Suppressor macrophage treated with lipopolysaccharide for 4 hours (primary cell): ENCODE measurements around the gene WWOX.
"Not testable (repeated sequence)": the region's sequence is repeated elsewhere in the genome, so short reads cannot be mapped to it uniquely, and the experiment has no call there.

Experiments
- DNase-seq: peaks from one replicate; pipeline ENCODE4 v3.0.0-alpha.2; 2020

Gene WWOX

DNA sequence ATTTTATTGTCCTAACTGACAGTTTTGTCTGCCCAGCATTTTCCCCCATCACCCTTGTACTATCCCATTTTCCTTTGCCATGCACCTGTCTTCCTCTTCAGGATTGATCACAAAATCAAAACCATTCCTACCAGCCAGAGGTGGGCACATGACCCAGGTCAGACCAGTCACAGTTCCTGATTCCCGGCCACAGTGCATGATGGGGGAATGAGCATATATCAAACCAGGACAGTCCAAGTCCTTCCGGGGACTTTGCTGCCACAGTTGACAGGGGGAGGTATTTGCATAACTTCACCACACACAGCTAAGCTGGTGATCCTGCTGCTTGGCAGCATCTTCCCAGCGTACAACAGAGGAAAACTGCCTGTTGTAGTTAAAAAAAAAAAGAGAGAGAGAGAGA is 493.9 kb downstream of the WWOX start:
- no peak for DNase-seq

DNA sequence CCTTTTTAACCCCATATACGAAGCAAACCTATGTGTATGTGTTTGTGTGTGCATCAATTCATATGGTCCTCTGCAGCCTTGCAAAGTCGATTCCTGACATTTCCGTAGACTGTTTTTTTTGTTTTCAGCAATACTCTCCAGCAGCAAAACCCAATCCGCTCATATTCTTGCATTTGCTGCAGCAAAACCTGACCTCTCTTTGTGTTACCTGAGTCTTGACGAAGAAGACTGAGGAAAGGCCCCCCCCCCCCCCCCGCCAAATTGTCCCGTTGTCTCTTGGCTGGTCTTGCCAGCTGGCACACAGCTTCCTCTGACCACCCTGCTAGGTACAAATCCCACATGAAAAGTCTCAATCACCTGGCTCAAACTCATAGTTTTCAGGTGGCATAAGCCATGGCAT is 494.7 kb downstream of the WWOX start:
- DNase-seq: no peak

DNA sequence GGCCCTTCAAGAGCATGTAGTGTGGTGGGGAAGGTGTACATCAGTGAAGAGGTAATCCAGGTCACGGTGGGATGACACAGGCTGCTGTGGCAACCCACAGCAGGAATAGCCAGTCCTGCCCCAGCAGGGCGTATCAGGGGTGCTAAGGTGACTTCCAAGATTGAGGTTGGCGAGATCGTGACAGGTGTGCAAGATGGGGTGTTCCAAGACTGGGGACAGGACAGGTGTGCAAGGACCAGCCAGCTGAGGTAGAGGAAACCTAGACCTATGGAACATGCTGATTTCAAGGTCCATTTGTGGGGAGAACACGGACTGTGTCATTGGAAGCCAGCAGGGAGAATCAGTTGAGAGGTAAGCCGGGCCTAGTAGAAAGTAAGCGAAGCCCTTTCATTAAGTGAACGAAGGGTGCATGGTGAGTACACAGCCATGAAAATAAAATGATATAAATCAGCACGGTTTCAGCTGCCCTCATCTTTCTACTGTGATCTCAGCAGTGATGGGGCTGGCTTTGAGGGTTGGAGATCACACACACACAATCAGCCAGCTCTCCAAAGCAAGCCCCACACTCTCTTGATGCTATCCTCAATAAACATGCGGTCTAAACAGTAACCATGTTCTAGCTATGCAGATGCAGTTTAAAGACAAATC is 497.0 kb downstream of the WWOX start:
- no peak for DNase-seq

DNA sequence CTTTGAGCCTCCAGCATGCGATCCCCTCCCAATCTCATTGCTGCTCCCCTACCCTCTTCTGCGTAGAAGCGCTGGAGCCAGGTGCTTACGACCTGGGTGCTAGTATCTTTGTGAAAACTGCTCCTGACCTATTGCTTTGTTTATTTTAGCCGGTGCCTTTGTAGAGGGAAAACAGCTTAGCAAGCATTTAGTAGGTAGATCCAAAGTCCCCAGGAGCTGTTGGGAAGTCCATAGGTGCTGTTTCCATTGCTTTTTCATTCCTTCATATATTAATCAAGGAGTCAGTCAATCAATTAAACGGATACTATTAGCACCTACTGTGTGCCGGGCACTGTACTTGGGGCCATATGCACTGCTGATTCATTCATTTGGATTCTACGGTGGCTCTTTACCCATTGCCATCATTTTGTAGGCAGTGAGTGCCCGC is 497.6 kb downstream of the WWOX start:
- DNase-seq: no peak

DNA sequence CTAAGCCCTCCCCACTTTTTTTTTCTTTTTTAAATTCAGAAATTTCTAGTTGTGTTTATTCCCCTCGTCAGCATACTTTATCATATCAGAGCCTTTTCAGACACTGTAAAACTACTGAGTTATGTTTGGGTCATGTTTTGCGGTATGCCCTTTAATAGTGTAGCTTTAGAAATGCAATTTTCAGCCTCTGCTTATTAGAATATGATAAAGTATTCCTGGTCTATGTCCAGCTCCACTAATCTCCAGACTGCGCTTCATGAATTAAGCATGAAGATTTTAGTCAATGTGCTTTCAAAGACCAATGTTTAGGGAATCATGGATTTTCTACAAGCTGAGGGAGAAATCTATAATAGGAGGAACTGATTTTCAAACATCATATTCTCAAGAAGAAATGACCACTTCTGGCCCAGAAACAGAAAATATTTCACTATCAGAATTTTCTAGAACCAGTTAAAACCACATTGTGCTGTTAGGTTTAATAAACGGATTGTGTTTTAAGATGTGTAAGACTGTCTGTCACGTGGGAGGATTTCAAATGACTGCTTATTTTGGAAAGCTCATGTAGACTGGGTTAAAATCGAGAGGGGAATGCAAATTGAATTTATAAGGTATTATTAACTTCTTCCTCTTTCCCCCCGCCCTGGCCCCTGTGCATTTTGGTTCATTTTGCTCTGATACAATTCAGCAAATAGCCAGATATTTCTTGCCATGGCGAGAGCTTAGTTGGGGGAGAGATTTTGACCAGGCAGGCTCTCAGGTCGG is 498.5 kb downstream of the WWOX start:
- DNase-seq: no peak

DNA sequence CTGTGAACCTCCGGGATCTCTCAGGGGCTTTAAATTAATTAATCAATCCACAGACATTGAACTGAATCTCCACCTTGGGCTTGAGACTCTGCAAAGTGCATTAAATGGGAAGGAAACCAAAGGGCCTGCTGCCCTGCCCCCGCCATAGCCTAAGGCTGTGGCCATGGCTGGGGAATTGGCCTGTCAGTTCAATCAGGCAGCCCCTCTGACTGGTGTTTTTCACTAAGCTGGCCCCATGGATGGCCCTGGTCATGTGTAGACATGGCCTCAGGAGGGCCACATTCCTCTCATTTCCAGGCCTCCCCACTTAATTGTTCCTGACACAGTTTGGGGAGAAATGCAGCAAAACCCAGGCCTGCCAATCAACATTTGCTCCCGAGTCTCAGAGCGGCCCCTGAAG is 499.8 kb downstream of the WWOX start:
- no peak for DNase-seq

DNA sequence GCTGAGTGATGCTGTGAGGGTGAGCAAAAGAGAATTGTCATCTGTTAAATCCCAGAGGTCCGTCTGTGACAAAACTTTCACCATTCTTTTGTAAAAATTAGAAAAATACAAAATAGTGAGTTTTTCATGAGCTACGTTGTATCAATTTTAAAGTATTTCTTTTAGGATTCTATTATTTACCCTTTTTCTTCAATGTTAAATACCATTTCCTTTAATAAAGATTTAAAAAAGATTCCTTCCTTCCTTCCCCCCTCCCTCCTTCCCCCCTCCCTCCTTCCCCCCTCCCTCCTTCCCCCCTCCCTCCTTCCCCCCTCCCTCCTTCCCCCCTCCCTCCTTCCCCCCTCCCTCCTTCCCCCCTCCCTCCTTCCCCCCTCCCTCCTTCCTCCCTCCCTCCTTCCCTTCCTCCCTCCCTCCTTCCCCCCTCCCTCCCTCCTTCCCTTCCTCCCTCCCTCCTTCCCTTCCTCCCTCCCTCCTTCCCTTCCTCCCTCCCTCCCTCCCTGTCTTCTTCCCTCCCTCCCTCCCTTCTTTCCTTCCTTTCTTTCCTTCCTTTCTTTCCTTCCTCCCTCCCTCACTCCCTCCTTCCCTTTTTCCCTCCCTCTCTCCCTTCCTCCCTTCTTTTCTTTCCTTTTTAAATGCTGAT is 505.1 kb downstream of the WWOX start:
- DNase-seq: not testable (repeated sequence)

DNA sequence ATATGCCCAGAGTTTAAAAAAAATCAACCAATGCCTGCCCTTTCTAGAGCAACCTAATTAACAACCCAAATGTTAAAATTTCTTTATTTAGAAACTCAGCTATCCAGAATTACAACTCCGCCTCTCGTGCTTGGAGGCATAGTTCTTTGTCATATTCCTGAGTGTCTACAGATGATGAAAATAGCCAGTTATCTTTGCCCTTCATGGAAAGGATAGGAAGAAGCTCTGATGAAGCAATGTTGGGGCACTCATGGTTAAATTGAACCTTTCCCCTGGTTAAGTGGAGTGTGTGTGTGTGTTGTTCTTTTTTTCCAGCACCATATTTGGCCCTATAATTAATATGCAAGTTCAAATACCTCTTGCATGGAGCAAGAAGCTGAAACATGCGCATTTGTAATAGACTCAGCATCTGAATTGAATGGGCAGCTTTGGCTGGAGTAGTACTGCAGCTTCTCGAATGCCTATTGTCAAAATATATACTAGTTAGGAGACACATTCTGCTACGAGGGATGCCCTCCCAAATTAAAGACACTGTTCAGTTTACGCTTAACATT is 506.2 kb downstream of the WWOX start:
- DNase-seq: no peak

DNA sequence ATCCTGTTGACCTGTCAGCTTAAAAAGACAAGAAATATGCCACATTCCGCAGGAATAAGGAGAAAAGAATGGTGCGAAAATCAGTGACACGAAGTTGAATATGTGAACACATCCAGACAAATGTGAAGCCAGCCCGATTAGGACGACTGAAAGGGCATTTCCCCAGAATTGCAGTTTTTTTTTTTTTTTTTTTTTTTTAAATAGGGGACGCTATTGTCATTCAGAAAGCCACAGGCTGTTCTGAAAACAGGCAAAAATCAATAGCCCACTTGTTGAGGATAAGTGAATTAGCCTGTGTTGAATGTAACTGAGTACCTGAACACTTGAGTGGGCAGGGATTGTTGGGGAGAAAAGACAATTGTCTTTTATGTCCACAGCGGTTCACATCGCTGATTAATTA is 507.1 kb downstream of the WWOX start:
- DNase-seq: no peak

DNA sequence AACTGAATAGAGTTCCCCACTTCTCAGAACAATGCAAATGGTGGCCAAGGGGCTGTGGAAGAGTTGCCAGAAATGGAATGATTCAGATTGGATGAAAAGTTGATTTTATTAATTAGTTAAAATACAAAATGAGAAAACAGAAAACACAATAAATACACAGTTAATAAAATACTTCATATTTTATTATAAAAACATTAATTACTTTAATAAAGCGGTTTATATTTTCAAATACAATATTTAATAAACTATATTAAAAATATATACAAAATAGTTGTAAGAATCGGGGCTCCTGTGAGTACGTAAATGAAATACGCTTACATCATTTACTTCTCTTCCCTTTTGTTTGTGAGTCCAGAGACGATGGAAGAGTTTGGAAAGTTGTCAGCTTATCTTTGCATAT is 507.6 kb downstream of the WWOX start:
- DNase-seq: no peak

DNA sequence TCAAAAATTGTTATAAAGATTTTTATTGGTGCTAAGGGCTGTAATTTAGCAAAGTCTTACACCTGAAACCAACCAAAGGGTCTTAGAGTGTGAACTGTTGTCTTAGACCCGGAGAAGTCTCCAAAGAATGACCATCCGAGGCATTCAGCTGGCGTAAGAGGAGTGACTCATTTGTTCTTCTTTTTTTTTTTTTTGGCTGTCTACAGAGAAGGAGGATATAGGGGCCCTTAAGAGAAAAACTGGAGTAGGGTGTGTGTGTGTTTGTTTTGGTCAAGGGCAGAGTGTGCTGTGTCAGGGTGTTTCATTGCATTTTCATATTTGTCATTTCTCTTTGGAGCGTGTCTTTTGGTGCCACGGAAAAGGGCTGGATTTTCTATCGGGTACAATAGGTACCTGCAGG is 508.0 kb downstream of the WWOX start:
- peak; percentile 13 for DNase-seq

DNA sequence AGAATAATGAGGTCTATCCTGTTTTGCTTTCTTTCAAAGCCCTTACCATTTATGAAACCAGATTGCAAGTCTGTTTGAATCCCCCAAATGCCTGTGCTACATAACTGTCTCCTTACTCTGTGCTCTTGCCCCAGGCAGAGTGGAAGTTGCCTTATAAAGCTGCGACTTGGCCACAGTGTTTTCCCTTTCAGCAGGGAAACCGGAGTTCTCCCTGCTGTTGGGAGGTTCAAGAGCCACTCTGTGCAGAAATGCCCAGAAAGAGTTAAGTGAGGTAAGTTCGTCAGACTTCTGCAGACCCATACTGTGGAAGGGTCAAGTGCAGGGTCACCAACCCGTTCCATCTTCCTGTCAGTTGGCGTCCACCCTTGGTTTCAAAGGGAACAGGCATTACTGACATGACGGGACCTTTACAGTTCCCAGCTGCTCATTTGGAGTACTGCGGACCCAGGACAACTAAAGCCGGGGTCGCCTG is 508.9 kb downstream of the WWOX start:
- DNase-seq: no peak

DNA sequence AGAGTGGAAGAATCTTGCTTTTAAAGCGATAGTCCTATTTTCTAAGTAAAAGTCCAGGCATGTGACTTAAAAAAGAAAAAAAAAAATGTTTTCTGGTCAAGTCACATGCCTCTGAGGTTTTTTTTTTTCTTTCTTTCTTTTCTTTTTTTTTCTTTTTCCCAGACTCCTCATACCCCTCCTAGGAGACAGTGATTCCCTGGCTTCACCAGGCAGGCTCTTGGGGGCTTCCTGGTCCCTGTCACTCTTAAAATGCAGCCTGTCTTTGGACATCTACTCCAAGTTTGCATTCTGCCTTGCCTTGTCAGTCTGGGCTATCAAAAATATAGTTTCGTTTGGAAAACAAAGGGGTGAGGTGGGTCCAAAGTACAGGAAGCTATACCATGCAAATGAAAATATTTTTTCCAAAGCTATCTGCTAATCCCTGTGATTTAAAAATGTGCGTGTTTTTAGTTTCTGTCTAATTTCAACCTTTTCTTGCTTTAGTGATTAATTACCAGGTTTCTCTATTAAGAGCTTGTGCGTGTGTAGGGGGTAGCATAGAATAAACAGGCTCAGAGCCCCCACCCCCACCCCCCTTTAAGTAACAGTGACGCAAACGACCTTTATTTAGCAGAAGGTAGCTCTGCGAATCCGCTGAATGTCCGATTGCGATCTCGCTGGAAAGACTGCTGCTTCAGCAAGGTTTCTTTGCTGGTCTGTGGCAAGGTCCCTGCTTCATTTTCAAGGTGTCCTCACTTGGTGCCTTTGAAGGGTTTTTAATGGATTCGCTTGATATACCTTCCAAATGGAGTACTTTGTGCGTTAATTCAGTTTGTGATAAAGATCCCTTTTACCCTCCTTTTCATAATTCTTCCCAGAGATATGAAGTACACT is 510.2 kb downstream of the WWOX start:
- DNase-seq: no peak

DNA sequence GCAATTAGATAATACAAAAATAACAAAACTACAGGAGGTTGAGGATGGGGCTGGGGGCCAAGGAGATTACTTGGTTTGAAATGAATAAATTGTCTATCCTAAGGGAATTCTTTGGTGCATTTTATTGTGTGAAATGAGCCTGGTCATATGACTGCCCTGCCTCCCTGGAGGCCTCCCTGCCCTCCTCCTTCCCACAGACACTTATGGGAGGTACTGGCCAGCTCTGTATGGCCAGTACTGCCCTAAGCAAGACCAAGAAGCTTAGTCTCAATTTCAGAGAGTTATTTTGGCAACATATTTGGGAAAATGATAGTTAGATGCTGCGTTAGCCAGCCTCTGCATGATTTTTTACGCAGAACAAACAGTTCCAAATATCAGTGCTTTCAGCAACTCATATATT is 511.9 kb downstream of the WWOX start:
- no peak for DNase-seq

DNA sequence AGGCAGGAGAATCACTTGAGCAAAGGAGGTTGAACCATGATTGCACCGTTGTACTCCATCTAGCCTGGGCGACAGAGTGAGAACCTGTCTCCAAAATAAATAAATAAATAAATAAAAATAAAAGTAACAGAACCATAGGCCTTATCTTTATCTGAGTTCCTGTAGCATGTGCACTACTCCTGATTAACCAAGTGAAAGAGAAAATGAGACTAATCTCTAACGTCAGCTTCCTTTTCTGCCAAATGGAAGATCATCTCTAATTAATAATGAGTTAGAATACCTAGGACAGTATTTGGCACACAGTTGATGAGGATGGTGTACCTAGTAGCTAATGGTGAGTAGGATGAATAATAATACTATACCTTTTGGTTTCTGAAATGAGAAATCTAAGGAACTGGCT is 520.4 kb downstream of the WWOX start:
- DNase-seq: no peak

DNA sequence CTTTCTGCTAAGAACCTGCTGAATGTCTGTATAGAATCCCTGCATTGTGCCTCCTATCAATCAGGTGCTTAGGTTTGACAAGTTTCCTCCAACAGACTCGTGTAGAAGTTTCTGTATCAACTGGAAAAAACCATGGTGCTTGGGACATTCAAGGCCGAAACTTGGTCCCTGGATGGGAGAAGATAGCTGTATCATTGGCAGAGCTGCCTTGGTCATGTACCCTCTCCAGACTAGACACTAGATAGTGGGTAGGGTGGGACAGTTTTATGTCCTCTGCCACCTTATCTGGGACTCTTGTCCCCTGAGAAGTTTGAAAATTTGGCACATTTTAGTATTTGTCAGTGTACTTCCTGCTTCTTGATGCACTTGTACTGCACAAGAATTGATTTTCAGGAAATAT is 520.8 kb downstream of the WWOX start:
- DNase-seq: no peak

DNA sequence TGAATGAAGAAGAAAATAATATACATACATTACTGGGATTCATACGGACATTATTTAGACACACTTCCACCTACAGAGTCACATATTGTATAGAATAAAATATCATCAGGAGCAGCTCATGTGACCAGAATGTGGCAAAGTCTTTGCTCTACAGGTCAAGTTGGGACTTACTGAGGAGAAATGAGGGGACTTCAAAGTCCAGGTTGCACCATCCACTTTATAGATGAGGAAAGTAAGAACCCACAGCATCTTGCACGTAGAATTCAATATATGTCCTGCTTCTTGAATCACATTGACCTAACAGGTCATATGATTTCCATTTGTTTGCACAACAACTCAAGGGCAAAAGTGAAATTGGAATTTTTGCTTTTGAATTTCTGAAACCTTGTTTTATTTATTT is 524.3 kb downstream of the WWOX start:
- no peak for DNase-seq

DNA sequence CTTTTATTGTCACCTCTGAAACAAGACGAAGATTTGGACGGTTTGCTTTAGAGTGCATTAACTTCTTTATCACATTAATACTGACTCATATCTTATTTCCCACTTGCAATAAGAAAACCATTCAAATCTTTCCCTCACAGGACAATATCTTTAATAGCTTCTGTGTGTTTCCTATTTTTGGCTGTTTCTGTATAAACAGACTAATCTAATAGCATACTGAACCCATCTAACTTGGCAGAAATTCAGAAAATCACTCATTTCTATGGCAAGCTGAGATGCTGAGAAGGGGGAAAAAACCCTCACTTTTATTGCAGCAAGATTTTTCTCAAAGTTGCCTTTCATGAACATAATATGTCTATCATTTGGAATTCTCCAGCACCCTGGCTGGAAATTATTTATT is 524.9 kb downstream of the WWOX start:
- DNase-seq: no peak

DNA sequence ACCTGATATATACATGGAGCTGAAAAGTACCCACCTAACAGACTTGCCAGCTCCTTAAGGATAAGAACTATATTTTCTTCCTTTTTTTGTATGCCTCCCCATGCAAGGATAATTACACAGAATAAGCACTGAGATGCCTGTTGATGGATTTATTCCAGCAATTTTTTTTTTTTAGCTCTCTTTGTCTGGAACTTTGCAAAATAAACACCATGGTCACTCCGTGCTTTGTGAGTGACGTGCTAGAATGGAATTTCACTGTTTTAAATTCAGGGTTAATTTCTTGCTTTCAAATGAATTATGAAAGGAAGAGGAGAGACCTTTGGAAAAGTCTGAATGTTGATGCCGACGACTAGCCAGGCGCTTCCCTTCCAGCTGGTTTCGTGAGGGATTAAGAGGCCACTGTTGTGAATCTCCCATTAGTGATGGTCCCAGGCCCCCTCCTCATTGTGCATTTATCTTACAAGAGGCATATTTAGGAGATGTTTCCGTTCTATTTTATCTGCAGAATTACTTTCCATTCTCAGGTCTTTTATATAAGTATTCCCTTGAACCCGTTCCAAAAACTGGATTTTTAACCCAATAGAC is 529.1 kb downstream of the WWOX start:
- DNase-seq: no peak

DNA sequence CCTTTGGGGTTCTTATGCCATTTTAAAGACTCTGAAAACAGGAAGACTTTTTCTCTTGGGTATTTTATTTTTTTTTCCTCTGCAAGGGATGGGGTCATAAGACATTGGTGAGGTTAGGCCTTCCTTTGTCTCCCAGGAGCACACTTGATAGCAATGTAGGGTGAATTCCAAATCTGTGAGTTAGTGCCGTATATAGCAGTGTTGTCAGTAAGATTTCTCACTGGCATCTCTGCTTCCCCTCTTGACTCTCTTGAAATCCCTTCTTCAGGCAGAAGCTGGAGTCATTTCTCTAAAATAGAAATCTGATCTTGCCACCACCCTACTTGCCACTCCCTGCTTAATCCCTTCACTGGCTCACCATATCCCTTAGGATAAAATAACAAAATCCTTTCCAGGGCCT is 529.7 kb downstream of the WWOX start:
- DNase-seq: no peak

DNA sequence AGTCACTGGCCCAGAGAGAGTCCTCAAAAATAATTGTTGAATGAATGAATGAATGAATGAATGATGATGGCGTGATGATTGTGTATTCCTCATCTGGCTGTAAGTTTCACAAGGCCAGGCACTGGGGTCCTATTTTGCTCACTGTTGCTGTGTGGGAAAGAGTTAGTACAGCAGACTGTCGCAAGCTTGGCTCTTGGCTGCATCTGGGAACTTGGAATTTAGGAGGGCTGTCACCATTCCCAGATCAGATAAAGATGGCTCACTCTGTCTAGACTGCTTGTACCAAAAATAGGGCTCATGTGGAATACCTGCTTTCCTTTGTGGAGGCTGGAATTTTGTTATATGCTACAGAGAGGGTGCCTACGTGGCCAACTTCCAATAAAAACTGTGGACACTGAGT is 530.6 kb downstream of the WWOX start:
- DNase-seq: no peak

DNA sequence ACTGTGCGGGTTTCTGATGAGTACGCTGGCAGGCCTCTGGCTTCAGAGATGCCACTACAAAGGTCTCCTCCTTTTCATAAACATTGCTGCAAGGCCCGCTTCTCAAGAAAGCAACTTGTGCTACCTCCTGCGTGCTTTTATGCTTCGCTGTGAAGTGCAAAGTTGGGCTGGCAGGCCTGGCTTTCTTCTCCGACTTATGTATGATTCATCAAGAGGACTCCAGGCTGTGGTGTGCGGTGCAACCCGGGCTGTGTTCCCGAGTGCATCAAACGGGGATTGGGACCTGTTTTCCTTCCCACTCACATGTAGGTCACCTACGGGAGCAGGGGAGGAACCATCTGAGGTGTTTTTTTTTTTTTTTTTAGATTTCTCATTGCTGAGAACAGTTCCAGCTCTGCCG is 534.1 kb downstream of the WWOX start:
- no peak for DNase-seq

DNA sequence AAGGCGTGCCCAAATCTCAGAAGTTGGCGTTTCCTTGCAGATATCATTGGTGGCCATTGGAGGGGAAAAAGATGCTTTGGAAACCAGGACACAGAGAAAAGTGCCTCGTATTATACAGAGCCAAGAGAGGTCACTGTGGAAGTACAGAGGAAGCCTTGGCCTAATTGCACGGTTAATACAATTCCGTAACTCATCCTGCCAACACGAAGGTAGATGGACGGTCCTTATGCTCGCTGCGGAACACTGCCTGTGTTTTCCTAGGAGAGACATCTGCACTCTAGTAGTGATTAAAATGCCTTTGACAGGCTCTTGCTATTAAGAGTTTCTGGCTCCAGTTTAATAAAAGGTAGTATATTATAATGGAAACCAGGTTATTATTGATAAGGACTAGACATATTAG is 536.4 kb downstream of the WWOX start:
- no peak for DNase-seq
